SIG-M5 (cell line): ENCODE data around the gene LYSMD2.

ENCODE experiments used
- DNase-seq: peaks from one replicate; lab custom pipeline; 2025; lab: John Stamatoyannopoulos, UW

Gene LYSMD2

GRCh38 chr15:51751697-51752683, 14.5 kb upstream of the LYSMD2 start:
- DNase-seq: no peak

DNA sequence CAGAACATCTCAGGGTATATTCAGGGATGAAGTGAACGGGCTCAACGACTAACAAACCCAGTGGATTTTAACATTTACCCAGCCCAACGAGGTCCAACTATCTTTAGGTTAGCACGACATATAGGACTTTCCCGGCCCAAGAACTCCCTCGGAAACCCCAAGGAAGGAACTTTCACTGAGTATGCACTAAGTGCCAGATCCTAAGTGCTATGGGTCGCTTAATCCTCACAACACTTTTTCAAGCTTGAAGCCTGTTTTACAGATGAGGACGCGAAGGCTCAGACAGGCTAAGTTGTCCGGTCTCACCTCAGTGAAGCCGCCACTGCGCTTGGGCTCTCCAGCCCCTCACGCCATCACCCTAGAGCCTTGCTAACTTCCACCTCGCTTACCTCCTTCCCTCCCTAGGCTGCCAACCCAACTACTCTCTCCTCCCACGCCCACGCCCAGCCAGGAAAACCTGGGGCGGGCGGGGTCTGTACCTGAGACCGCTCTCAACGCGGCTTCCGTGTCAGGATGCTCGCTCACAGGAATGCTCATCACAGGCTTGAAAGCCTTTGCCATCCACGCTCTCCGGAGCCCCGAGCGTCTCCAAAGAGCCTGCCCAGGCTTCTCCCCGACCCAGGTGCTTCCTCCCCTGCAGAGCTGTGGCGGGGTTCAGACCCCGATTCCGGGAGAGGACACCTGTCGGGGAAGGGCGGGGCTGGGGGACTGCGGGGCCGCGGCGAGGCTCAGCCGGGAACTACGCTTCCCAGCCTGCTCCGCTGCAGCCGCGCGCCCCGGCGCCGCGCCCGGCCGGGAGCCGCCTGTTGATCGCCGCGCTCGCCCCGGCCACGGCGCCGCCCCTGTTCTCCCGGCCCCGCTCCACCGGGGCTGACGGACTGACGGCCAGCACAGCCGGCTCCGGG, 13.6 kb upstream of the LYSMD2 start, which contains the start of gene TMOD2:
Gene TMOD2 (plus strand): TSS at position 806 of the 905 bp plus-strand sequence. CDS start 14,845 bp downstream, outside the sequence.
- DNase-seq: no peak

- no peak for DNase-seq
These were observed 12.7 kb upstream of the LYSMD2 start for GRCh38 chr15:51750186-51750585.

DNA sequence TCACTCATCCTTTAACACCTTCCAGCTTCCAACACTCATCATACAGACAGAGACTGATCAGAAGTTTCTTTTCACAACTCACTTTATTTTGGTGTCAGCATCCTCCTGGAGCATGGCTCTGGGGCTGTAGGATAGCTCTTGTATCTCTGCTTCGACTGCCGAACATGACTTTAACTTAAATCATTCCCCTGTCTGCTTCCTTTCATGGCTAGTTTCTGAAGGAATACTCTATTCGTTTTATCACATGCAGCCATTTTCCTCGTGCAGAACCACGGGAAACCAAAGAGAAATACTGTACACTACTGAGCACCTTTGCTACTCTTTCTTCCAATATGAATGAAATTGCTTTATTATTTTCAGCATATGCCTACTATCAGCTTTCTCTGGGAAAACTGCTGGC, 11.9 kb upstream of the LYSMD2 start:
- no peak for DNase-seq

GRCh38 chr15:51739061-51739712, 1.7 kb upstream of the LYSMD2 start:
- no peak for DNase-seq

DNA sequence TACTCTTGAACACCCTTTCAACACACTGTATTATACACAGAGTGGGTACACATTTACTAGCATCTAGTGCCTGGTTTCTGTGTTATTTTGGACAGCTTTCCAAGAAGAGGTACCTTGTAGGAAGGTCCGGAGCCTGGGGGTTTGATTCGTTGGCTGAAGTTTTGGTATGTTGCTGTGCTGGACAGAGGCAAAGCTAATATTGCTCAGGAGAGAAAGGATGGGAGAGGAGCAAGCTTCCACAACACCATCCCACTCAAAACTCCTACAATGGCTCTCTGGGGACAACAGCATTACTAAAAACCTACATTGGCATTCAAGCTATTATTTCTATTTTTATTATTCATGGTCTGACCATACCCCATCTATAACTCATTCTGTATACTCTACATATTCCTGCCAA, 1.1 kb upstream of the LYSMD2 start:
- no peak for DNase-seq

DNA sequence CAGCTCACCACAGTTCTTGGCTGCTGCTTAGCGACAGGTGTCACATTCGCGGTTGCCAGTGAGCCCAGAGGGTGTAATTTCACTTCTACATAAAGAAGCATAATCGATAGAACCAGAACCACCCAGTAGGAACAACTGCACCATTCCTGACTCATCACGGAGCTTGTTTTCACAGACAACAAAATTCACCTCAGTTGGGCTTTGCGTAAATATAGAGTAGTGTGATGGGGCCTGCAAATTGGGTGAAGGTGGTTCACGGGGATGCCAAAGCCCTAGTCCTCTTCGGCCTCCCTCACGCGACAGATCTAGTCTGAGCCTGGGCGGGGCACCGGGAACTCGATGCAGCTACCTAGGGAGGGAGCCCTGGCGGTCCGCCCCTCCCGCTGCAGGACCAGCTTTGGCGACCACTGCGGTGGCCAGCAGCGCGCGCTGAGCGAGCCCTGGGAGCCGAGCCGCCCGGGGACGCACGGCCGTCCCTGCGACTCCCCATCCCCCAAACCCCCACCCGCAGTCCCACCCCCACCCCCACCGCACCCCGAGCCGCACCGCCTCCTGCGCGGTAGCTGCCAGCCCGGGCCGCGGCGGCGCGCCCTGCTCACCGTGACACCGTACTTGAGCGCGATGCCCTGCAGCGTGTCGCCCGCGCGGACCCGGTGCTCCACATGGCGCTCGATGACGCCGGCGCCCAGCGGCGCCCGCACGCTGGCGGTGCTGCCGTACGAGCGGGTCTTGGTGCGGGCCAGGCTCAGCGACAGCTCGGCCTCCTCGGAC, 519 bp downstream of the LYSMD2 start:
- no peak for DNase-seq

GRCh38 chr15:51736069-51736468, 1.4 kb downstream of the LYSMD2 start:
- peak; percentile 22 for DNase-seq

DNA sequence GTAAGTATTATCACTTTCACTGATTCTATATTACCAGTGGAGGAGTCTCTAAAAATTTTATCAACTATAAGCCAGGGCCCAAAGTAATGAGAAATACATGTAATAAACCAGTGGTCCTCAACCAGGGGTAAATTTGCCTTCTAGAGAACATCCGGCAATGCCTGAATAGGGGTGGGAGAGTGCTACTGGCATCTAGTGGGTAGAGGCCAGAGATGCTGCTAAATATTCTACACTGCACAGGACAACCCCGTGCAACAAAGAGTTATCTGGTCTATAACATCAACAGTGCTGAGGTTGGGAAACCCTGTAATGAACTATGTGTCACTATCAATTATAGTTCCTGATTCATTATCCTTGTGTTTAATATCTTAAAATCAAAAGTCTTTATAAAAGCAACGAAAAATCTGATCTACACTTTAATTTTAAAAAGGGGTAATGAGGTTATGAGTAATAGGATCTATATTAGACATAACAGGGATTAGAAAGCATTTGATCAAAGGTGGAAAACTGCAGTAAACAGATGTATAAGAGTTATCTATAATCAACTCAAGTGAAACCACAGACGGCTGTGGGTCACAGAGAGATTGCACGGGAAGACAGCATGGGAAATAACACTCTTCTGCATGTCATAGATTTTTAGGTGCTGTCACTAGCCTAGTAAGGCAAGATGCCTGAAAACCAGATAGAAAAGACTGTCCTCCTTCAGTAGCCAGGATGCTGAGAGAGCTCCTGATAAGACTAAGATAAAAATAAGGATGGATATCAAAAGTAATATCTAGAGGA, 2.0 kb downstream of the LYSMD2 start:
- no peak for DNase-seq

DNA sequence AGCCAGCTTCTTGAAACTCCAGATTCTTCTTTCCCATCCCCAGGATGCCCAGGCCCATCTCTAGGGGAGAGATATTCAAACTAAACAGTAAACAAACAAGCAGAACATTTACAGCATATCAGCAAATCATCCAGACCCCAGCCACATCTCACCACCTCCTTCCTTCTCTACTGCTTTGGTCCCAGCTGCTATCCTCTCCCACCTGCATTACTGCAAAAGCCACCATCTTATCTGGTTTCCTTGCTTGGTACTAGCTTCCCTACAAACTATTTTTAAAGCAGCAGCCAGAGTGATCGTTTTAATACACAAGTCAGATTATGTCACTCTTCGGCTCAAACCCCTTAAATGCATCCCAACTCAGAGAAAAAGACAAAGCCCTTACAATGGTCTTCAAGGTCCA, 4.8 kb downstream of the LYSMD2 start:
- DNase-seq: no peak

GRCh38 chr15:51731549-51732267, 5.7 kb downstream of the LYSMD2 start:
- DNase-seq: peak; percentile 85

DNA sequence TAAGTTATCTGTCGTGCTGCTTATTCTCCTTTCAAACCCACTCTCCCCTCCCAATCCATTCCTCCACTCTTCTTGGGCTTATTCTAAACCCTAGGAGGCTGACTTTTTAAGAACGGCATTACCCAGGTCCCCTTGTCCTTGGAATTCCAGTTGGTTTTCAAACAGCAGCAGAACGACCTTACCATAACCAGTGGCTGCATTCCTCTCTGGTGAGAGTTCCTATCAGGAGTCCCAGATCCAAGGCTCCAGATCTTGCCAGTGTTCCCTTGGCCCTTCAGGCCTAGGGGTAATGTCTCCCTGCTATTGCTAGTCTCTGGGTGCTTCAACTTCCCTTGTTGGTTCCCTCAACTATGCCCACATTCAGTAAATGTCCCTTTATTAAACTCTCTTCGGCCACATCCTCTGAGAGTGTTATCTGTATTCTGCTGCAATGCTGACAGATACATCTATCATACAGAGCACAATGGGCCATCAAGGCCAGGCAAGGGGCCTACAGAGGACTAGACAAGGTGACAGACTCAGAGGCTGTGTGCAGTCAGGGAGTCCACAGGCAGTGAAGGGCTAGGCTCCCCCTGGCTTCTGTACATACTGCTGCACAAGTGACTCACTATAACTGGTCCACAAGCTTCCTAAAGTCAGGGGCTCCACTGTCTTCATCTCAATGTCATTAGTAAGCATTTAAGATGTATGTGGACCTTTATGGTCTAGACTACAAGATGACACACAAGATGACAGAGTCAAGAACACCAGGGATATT, 10.1 kb downstream of the LYSMD2 start:
- no peak for DNase-seq

GRCh38 chr15:51726302-51727073, 11.0 kb downstream of the LYSMD2 start:
- DNase-seq: no peak

- no peak for DNase-seq
These were observed 12.8 kb downstream of the LYSMD2 start for GRCh38 chr15:51724673-51725072.

DNA sequence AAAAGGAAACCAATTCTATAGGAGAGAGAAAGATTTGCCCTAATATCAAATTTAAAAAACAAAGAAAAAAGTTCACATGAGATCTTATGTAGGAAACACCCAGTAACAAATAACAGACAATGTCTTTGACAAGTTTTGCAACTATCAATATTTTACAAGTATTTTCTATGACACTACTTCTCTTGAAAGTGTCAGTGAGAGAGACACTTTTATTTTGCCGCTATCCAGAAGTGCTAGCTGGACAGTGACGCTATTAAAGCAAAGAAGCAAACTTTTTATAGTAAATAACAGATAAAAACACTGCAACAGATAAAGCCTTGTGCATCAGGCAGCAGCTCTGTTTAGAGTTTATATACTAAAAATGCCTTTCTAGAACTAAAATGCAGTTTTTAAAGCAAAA, 13.3 kb downstream of the LYSMD2 start:
- DNase-seq: no peak

DNA sequence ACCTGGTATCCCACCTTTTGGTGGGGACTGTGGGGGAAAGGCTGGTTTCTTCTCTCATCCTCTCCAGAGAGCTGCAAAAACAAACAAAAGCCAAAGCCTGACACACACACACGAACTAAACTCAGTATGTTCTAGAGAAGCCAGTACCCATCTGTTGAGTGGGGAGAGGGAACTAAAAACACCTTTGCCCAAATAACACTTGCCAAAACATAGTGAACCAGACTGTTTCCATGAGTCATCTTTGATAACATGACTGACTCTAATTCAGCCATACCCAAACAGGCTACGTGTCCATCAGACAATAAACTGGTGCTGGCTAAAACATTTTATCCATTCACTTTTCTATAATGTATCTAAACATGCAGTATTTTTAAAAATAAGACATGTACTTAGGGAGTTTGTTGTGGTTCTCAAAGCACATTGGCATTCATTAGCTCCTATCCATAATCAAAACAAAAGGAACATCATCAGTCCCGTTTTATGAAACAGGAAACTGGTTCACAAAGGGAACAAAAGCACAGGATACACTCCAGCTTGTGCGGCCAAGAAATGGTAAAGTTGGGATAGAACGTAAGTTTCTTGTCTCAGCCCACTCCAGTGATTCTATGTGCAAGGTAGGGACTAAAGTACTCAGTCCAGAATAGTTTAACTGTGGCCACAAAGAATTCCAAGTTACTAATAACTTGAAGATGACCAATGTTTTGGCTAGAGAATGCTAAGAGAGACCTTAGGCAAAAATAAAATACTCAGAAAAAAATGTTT, 16.1 kb downstream of the LYSMD2 start:
- no peak for DNase-seq

DNA sequence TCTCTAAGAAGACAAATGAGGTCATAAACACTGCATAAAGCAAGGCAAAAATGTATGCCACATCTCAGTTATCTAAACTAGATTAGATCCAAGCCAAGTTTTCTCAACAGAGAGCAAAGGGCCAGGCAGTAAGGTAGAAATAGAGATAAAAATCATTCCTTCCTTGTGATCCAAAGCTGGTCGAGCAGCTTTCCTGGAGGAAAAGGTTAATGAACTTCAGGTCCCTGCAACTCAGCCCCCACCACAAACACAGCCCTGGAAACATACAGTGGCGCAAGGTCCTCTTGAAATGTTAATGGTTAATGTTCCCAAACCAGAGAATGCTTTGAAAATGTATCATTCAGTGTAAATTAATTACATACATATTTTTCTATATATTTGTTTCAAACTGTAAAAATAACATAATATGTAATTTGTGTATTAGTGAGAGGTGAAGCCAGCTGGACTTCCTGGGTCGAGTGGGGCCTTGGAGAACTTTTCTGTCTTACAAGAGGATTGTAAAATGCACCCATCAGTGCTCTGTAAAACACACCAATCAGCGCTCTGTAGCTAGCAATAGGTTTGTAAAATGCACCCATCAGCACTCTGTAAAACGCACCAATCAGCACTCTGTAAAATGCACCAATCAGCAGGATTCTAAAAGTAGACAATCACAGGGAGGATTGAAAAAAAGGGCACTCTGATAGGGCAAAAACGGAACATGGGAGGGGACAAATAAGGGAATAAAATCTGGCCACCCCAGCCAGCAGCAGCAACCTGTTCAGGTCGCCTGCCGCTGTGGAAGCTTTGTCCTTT, 17.1 kb downstream of the LYSMD2 start:
- DNase-seq: no peak
